Activated CD8-positive, alpha-beta T cell treated with anti-CD3 and anti-CD28 coated beads for 36 hours (primary cell): ENCODE data around the gene AANAT. TPM values are rescaled to one million over a fixed set of nuclear protein-coding genes. Genes with fewer than 3 reads are reported as not detected.
"Not testable (repeated sequence)": the region's sequence is repeated elsewhere in the genome, so short reads cannot be mapped to it uniquely, and the experiment has no call there.

ENCODE experiments used
- ATAC-seq: fragments of 200-7000 bp; cut with Tn5 transposase; one replicate; pipeline ENCODE4 v1.10.0; 2021; ENCODE audit warnings: mild to moderate bottlenecking, moderate library complexity
- CTCF ChIA-PET: fragments of 350-600 bp; sonication (Branson Sonifier 250); formaldehyde crosslinking; loops from one replicate; lab custom pipeline; 2021; ENCODE audit warnings: antibody characterized with exemption; lab: Charles Lee
- POLR2A ChIA-PET: fragments of 350-600 bp; sonication (Branson Sonifier 250); formaldehyde crosslinking; loops from one replicate; lab custom pipeline; 2021; ENCODE audit warnings: antibody characterized with exemption; lab: Charles Lee
- DNase-seq: peaks from one replicate; pipeline ENCODE4 v3.0.0-alpha.2; 2020
- H3K27ac Mint-ChIP-seq: one replicate; pipeline ENCODE4 v1.8.0; 2021; ENCODE audit warnings: mild to moderate bottlenecking, mixed read lengths
- H3K27me3 Mint-ChIP-seq: one replicate; pipeline ENCODE4 v1.8.0; 2021; ENCODE audit warnings: mixed read lengths
- H3K36me3 Mint-ChIP-seq: one replicate; pipeline ENCODE4 v1.8.0; 2021; ENCODE audit warnings: low read depth, mixed read lengths
- H3K4me1 Mint-ChIP-seq: one replicate; pipeline ENCODE4 v1.8.0; 2021; ENCODE audit warnings: low read depth, mixed read lengths
- H3K4me3 Mint-ChIP-seq: one replicate; pipeline ENCODE4 v1.8.0; 2021; ENCODE audit warnings: mild to moderate bottlenecking, moderate library complexity, mixed read lengths
- H3K9me3 Mint-ChIP-seq: one replicate; pipeline ENCODE4 v1.8.0; 2021; ENCODE audit warnings: mixed read lengths
- CTCF ChIP-seq: fragments of 200-600 bp; IDR thresholded peaks from one replicate; pipeline ENCODE4 v1.8.0; 2022; ENCODE audit warnings: antibody characterized with exemption, mild to moderate bottlenecking
- intact Hi-C: fragments of 100-400 bp; cut with micrococcal nuclease; formaldehyde crosslinking; loops from one replicate; pipeline ENCODE4 v1.10.0; 2022
- total RNA-seq, 2 experiments: library from RNA; stranded (reverse); gene quantifications; one replicate each; pipeline ENCODE4 v1.2.3, GENCODE V29; 2021

AANAT gene
- total RNA-seq, 2 experiments from 2014 or later: 0.34 TPM; not detected in 1

- Mint-ChIP-seq H3K27ac (no peak overlapping the region), H3K4me3 (no peak overlapping the region), H3K9me3 (no peaks in the 10 kb centered on the region), H3K36me3 (no peaks in the 10 kb centered on the region), H3K27me3 (no peaks in the 10 kb centered on the region), H3K4me1 (peaks cover 15% of the 10 kb centered on the region)
- peak; percentile 89 for ATAC-seq
- peak; percentile 92 for DNase-seq
- TF ChIP-seq CTCF: peak; percentile 82
- POLR2A ChIA-PET: interaction anchor here (0.7 to 2.4 kb wide), 7 partner anchors 8 to 189 kb away, joined by 3 to 8 read pairs (median 3); no protein-coding TSS in a partner anchor
- intact Hi-C loops: loop anchor here (1.0 to 5.0 kb wide), 2 partner anchors 40 to 99 kb away; no protein-coding TSS in a partner anchor
- CTCF ChIA-PET: interaction anchor here (0.7 to 4.5 kb wide), 28 partner anchors 8 to 204 kb away, joined by 3 to 83 read pairs (median 5); partner anchors contain the start of gene AANAT
Measured at GRCh38 chr17:76506408-76507345, 39.3 kb downstream of the AANAT start.

GRCh38 chr17:76508472-76509063 lies 41.2 kb downstream of the AANAT start:
- ChIA-PET POLR2A (interaction anchor here (1.4 kb wide), 1 partner anchor 42 kb away, joined by 4 read pairs; no protein-coding TSS in a partner anchor), CTCF (interaction anchor here (1.3 to 4.5 kb wide), 7 partner anchors 15 to 229 kb away, joined by 3 to 83 read pairs (median 14); partner anchors contain the start of gene AANAT)
- not testable (repeated sequence) for DNase-seq, H3K4me3 Mint-ChIP-seq, H3K9me3 Mint-ChIP-seq, H3K27me3 Mint-ChIP-seq, H3K27ac Mint-ChIP-seq, ATAC-seq, H3K36me3 Mint-ChIP-seq
- peaks cover 16% of the 10 kb centered on the region for H3K4me1 Mint-ChIP-seq
- intact Hi-C loops: loop anchor here (5.0 kb wide), 1 partner anchor 101 kb away; no protein-coding TSS in a partner anchor

- Mint-ChIP-seq H3K27me3 (no peaks in the 10 kb centered on the region), H3K4me3 (no peak overlapping the region), H3K36me3 (no peaks in the 10 kb centered on the region), H3K4me1 (peaks cover 27% of the 10 kb centered on the region), H3K27ac (no peak overlapping the region), H3K9me3 (no peaks in the 10 kb centered on the region)
- intact Hi-C loops: no loop called here
- ATAC-seq (no peak), DNase-seq (no peak)
- CTCF ChIA-PET: interaction anchor here (1.6 to 5.2 kb wide), 4 partner anchors 13 to 103 kb away, joined by 4 to 33 read pairs (median 9); partner anchors contain the start of gene AANAT
- TF ChIP-seq CTCF: no peak
- POLR2A ChIA-PET: no interaction called here
Measured at GRCh38 chr17:76510831-76511244, 43.4 kb downstream of the AANAT start.

GRCh38 chr17:76511668-76512365 lies 44.4 kb downstream of the AANAT start:
- no peak for TF ChIP-seq CTCF
- Mint-ChIP-seq H3K4me1 (peaks cover 30% of the 10 kb centered on the region), H3K27me3 (no peaks in the 10 kb centered on the region), H3K36me3 (no peaks in the 10 kb centered on the region), H3K27ac (no peak overlapping the region), H3K9me3 (no peaks in the 10 kb centered on the region), H3K4me3 (no peak overlapping the region)
- intact Hi-C loops: no loop called here
- no peak for ATAC-seq
- CTCF ChIA-PET: interaction anchor here (1.1 to 5.2 kb wide), 6 partner anchors 12 to 113 kb away, joined by 3 to 33 read pairs (median 8); partner anchors contain the start of gene AANAT
- no peak for DNase-seq
- POLR2A ChIA-PET: interaction anchor here (0.5 to 1.0 kb wide), 2 partner anchors 12 to 177 kb away, joined by 3 read pairs; no protein-coding TSS in a partner anchor
